DND-41 (cell line): Measurements from ENCODE around the gene CCDC102B.
"Not testable (repeated sequence)": the region's sequence is repeated elsewhere in the genome, so short reads cannot be mapped to it uniquely, and the experiment has no call there.

ENCODE experiments used
- EZH2 ChIP-seq: IDR thresholded peaks from 3 replicates; pipeline ENCODE4 v1.6.1; 2012; ENCODE audit warnings: borderline replicate concordance, low read depth, mild to moderate bottlenecking, moderate library complexity, low read length, inconsistent platforms; ENCODE audit not compliant: severe bottlenecking
- TF ChIP-seq, protein P1 (sequence below): IDR thresholded peaks from 2 replicates; pipeline ENCODE4 v1.5.1; 2012; ENCODE audit warnings: borderline replicate concordance, low read length, moderate library complexity, mild to moderate bottlenecking; ENCODE audit not compliant: poor library complexity, severe bottlenecking; ENCODE audit errors: extremely low read depth

GRCh38 chr18:68879947-68880346, 82.1 kb downstream of the CCDC102B start:
- TF ChIP-seq, protein P1, sequence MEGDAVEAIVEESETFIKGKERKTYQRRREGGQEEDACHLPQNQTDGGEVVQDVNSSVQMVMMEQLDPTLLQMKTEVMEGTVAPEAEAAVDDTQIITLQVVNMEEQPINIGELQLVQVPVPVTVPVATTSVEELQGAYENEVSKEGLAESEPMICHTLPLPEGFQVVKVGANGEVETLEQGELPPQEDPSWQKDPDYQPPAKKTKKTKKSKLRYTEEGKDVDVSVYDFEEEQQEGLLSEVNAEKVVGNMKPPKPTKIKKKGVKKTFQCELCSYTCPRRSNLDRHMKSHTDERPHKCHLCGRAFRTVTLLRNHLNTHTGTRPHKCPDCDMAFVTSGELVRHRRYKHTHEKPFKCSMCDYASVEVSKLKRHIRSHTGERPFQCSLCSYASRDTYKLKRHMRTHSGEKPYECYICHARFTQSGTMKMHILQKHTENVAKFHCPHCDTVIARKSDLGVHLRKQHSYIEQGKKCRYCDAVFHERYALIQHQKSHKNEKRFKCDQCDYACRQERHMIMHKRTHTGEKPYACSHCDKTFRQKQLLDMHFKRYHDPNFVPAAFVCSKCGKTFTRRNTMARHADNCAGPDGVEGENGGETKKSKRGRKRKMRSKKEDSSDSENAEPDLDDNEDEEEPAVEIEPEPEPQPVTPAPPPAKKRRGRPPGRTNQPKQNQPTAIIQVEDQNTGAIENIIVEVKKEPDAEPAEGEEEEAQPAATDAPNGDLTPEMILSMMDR = not testable (repeated sequence)
- not testable (repeated sequence) for TF ChIP-seq EZH2
